ENCODE measurements around the gene MBP. TPM values are rescaled to one million over a fixed set of nuclear protein-coding genes. Genes with fewer than 3 reads are reported as not detected.

MBP gene
- total and polyA plus RNA-seq, 10 of the 15 experiments (the other 5 are each of a cell fraction or from before 2014, with no cell fraction given), result 12.2 to 67.8 (median 42.1) TPM

GRCh38 chr18:76974386-76974785 is 158.2 kb downstream of the MBP start:
- in situ Hi-C loops (cut with MboI), result no loop called here
- Histone ChIP-seq H3K9me3 (replicated peaks; ENCODE audit: control insufficient read depth, insufficient read depth, low read length) (no peaks in the 10 kb centered on the region), H2AFZ (ENCODE audit: control insufficient read depth, low read depth, low read length) (no peak overlapping the region), H4K20me1 (ENCODE audit: control insufficient read depth, insufficient read depth) (no peaks in the 10 kb centered on the region), H3K4me2 (ENCODE audit: control insufficient read depth, insufficient read depth) (no peak overlapping the region), H3K36me3 (ENCODE audit: control insufficient read depth in 2 of 2, insufficient read depth in 2 of 2, low read length in 1 of 2) (peaks cover 0 to 2% of the 10 kb centered on the region in 2 experiments; a peak in 1 of 4 replicates), H3K27ac (ENCODE audit: control insufficient read depth, insufficient read depth) (no peak overlapping the region), H3K9ac (ENCODE audit: control insufficient read depth, insufficient read depth, low read length) (no peak overlapping the region), H3K4me3 (no peak overlapping the region), H3K79me2 (ENCODE audit: control insufficient read depth, insufficient read depth, low read length) (no peaks in the 10 kb centered on the region), H3K27me3 (replicated peaks in 1 of 2; ENCODE audit: control insufficient read depth in 2 of 2, insufficient read depth in 2 of 2, low read length in 1 of 2) (no peaks in the 10 kb centered on the region), H3K4me1 (ENCODE audit: control insufficient read depth, insufficient read depth, low read length) (no peaks in the 10 kb centered on the region)
- ATAC-seq (no peak), DNase-seq (ENCODE audit: low read depth, low spot score) (no peak), FAIRE-seq (no peak)
- POLR2A ChIA-PET, result no interaction called here
- SMC1A ChIA-PET (ENCODE audit: uncharacterized antibody, unreplicated experiment), result interaction anchor here (1.2 to 1.9 kb wide), 2 partner anchors 8 to 10 kb away, joined by 3 to 4 read pairs; no protein-coding TSS in a partner anchor
- RAD21 ChIA-PET (ENCODE audit: unreplicated experiment), result interaction anchor here (0.9 kb wide), 2 partner anchors 8 to 52 kb away, joined by 3 to 4 read pairs; no protein-coding TSS in a partner anchor
- 91% methylated on average over 5 of the region's 5 CpGs for WGBS (ENCODE audit: insufficient coverage, insufficient replicate concordance, low lambda C conversion rate, missing lambda C conversion rate)
- no peak for TF ChIP-seq PML (IDR thresholded peaks at IDR 0.05; ENCODE audit: low read length)
- TF ChIP-seq BCLAF1 (IDR thresholded peaks at IDR 0.05), result no peak
- TF ChIP-seq ZNF592 (IDR thresholded peaks at IDR 0.05), result no peak
- TF ChIP-seq CREM (IDR thresholded peaks at IDR 0.05; ENCODE audit: low read depth), result no peak
- TF ChIP-seq SMAD1 (IDR thresholded peaks at IDR 0.05; ENCODE audit: low read depth, partially characterized antibody), result no peak
- no peak for TF ChIP-seq CBX3 (IDR thresholded peaks at IDR 0.05; ENCODE audit: borderline replicate concordance, low read depth)
- TF ChIP-seq USF1 (IDR thresholded peaks at IDR 0.05; ENCODE audit: borderline replicate concordance, extremely low read length, insufficient read depth, low read depth, low read length), result no peak
- intact Hi-C loops (cut with micrococcal nuclease; ENCODE audit: unreplicated experiment), result no loop called here
- BruUV-seq (replicated peaks), result no TSS peak
- CTCF ChIA-PET, result interaction anchor here (1.6 to 12.7 kb wide), 3 partner anchors 10 to 171 kb away, joined by 5 to 208 read pairs (median 7); no protein-coding TSS in a partner anchor

Measured in GM12878 (cell line).